Neural progenitor cell (in vitro differentiated cells): ENCODE results near the gene CTRB1. TPM values are rescaled to one million over a fixed set of nuclear protein-coding genes. Genes with fewer than 3 reads are reported as not detected.
A peak's percentile ranks its signal among the peaks of the same experiment; 100 is the strongest.

ENCODE experiments used
- DNase-seq: peaks from one replicate; pipeline ENCODE4 v3.0.0-alpha.2; 2016; ENCODE audit warnings: low spot score
- H2AFZ ChIP-seq: fragments of 200-600 bp; sonication (generic); replicated peaks from 2 replicates; pipeline ENCODE4 v1.6.1; 2016; ENCODE audit warnings: antibody characterized with exemption
- H3F3A ChIP-seq: fragments of 200-600 bp; sonication (generic); 2 replicates; pipeline ENCODE4 v1.6.1; 2016; ENCODE audit warnings: antibody characterized with exemption, low read depth
- H3K27ac ChIP-seq: fragments of 200-600 bp; sonication (generic); 2 replicates; pipeline ENCODE4 v1.5.1; 2016; ENCODE audit warnings: mild to moderate bottlenecking
- H3K27me3 ChIP-seq: fragments of 200-600 bp; sonication (generic); 2 replicates; pipeline ENCODE4 v1.6.1; 2016; ENCODE audit warnings: mild to moderate bottlenecking, moderate library complexity
- H3K36me3 ChIP-seq: fragments of 200-600 bp; sonication (generic); 2 replicates; pipeline ENCODE4 v1.5.1; 2016
- H3K4me1 ChIP-seq: fragments of 200-600 bp; sonication (generic); 2 replicates; pipeline ENCODE4 v1.6.1; 2016; ENCODE audit warnings: mixed run types
- H3K4me2 ChIP-seq: fragments of 200-600 bp; sonication (generic); 2 replicates; pipeline ENCODE4 v1.6.1; 2016
- H3K4me3 ChIP-seq: fragments of 200-600 bp; sonication (generic); 2 replicates; pipeline ENCODE4 v1.5.1; 2016
- H3K79me2 ChIP-seq: fragments of 200-600 bp; sonication (generic); 2 replicates; pipeline ENCODE4 v1.6.1; 2016; ENCODE audit warnings: low read depth
- H3K9ac ChIP-seq: fragments of 200-600 bp; sonication (generic); 2 replicates; pipeline ENCODE4 v1.6.1; 2016
- H3K9me3 ChIP-seq: fragments of 200-600 bp; sonication (generic); 2 replicates; pipeline ENCODE4 v1.5.1; 2016; ENCODE audit warnings: low read depth
- H4K20me1 ChIP-seq: fragments of 200-600 bp; sonication (generic); 2 replicates; pipeline ENCODE4 v1.6.1; 2016; ENCODE audit warnings: low read depth
- H3K27ac Mint-ChIP-seq: 3 replicates; pipeline ENCODE4 v1.8.0; 2021; ENCODE audit warnings: mixed read lengths
- H3K27me3 Mint-ChIP-seq: 2 replicates; pipeline ENCODE4 v1.8.0; 2022; ENCODE audit warnings: low read depth, mild to moderate bottlenecking, inconsistent platforms, moderate library complexity, mixed read lengths; ENCODE audit not compliant: insufficient read depth
- H3K36me3 Mint-ChIP-seq: 3 replicates; pipeline ENCODE4 v1.8.0; 2021; ENCODE audit warnings: mixed read lengths
- H3K4me1 Mint-ChIP-seq: 3 replicates; pipeline ENCODE4 v1.8.0; 2021; ENCODE audit warnings: mixed read lengths
- H3K4me3 Mint-ChIP-seq: 3 replicates; pipeline ENCODE4 v1.8.0; 2021; ENCODE audit warnings: mild to moderate bottlenecking, moderate library complexity, mixed read lengths
- H3K9me3 Mint-ChIP-seq: 3 replicates; pipeline ENCODE4 v1.8.0; 2020; ENCODE audit warnings: mixed read lengths
- CTCF ChIP-seq: fragments of 200-600 bp; sonication (generic); IDR thresholded peaks from 2 replicates; pipeline ENCODE4 v1.5.1; 2017; ENCODE audit warnings: antibody characterized with exemption, mild to moderate bottlenecking
- EZH2 ChIP-seq: fragments of 200-600 bp; sonication (generic); IDR thresholded peaks from 2 replicates; pipeline ENCODE4 v1.6.1; 2017; ENCODE audit warnings: antibody characterized with exemption, mild to moderate bottlenecking, moderate library complexity
- EZH2phosphoT487 ChIP-seq: fragments of 200-600 bp; sonication (generic); IDR thresholded peaks from 2 replicates; pipeline ENCODE4 v1.6.1; 2017; ENCODE audit warnings: antibody characterized with exemption
- total RNA-seq: library from RNA; depleted of rRNA; stranded (reverse); fragments of >200 nt; gene quantifications from 2 replicates; pipeline ENCODE4 v1.2.3, GENCODE V29; 2015; ENCODE audit warnings: low replicate concordance

Gene CTRB1
- total RNA-seq, 1 donor from 2014 or later = not detected

GRCh38 chr16:75216127-75216526 is 2.7 kb upstream of the CTRB1 start:
- Histone ChIP-seq H3K4me3 (no peak overlapping the region), H2AFZ (no peak overlapping the region), H3F3A (no peaks in the 10 kb centered on the region), H3K4me1 (no peaks in the 10 kb centered on the region), H3K4me2 (no peak overlapping the region), H3K27me3 (no peaks in the 10 kb centered on the region), H3K27ac (no peak overlapping the region), H3K36me3 (no peaks in the 10 kb centered on the region), H3K9me3 (no peaks in the 10 kb centered on the region), H3K79me2 (no peaks in the 10 kb centered on the region), H3K9ac (no peak overlapping the region), H4K20me1 (no peaks in the 10 kb centered on the region)
- Mint-ChIP-seq H3K4me1 (peaks cover 17% of the 10 kb centered on the region), H3K4me3 (no peak overlapping the region), H3K27ac (peak overlapping the region; percentile 66), H3K36me3 (no peaks in the 10 kb centered on the region), H3K27me3 (peaks cover 7% of the 10 kb centered on the region), H3K9me3 (no peaks in the 10 kb centered on the region)
- DNase-seq = no peak
- TF ChIP-seq CTCF = no peak
- TF ChIP-seq EZH2phosphoT487 = no peak
- TF ChIP-seq EZH2 = no peak

GRCh38 chr16:75216576-75216975 is 2.2 kb upstream of the CTRB1 start:
- Histone ChIP-seq H3K4me1 (no peaks in the 10 kb centered on the region), H2AFZ (no peak overlapping the region), H3K27me3 (no peaks in the 10 kb centered on the region), H3K9me3 (no peaks in the 10 kb centered on the region), H3K9ac (no peak overlapping the region), H3K4me3 (no peak overlapping the region), H3K4me2 (no peak overlapping the region), H3F3A (no peaks in the 10 kb centered on the region), H3K36me3 (no peaks in the 10 kb centered on the region), H3K27ac (no peak overlapping the region), H3K79me2 (no peaks in the 10 kb centered on the region), H4K20me1 (no peaks in the 10 kb centered on the region)
- no peak overlapping the region for H3K27ac Mint-ChIP-seq
- H3K4me1 Mint-ChIP-seq = peaks cover 17% of the 10 kb centered on the region
- H3K36me3 Mint-ChIP-seq = no peaks in the 10 kb centered on the region
- H3K27me3 Mint-ChIP-seq = peaks cover 7% of the 10 kb centered on the region
- H3K9me3 Mint-ChIP-seq = no peaks in the 10 kb centered on the region
- no peak for DNase-seq
- no peak for TF ChIP-seq EZH2
- no peak for TF ChIP-seq CTCF
- no peak overlapping the region for H3K4me3 Mint-ChIP-seq

GRCh38 chr16:75217389-75217851 is 1.4 kb upstream of the CTRB1 start:
- no peak overlapping the region for H3K4me2 ChIP-seq
- peaks cover 5% of the 10 kb centered on the region for H3K27me3 Mint-ChIP-seq
- no peak overlapping the region for H2AFZ ChIP-seq
- no peak overlapping the region for H3K9ac ChIP-seq
- no peak overlapping the region for H3K27ac ChIP-seq
- no peaks in the 10 kb centered on the region for H3K36me3 Mint-ChIP-seq
- peaks cover 11% of the 10 kb centered on the region for H3K4me1 Mint-ChIP-seq
- TF ChIP-seq CTCF (no peak), EZH2phosphoT487 (no peak), EZH2 (no peak)
- no peaks in the 10 kb centered on the region for H4K20me1 ChIP-seq
- H3K4me3 ChIP-seq = no peak overlapping the region
- no peaks in the 10 kb centered on the region for H3K36me3 ChIP-seq
- H3K4me3 Mint-ChIP-seq = no peak overlapping the region
- no peaks in the 10 kb centered on the region for H3K9me3 ChIP-seq
- H3K27ac Mint-ChIP-seq = no peak overlapping the region
- H3K79me2 ChIP-seq = no peaks in the 10 kb centered on the region
- H3K4me1 ChIP-seq = no peaks in the 10 kb centered on the region
- H3F3A ChIP-seq = no peaks in the 10 kb centered on the region
- no peaks in the 10 kb centered on the region for H3K9me3 Mint-ChIP-seq
- H3K27me3 ChIP-seq = no peaks in the 10 kb centered on the region
- no peak for DNase-seq
